HG03575 (cell line): ENCODE measurements around the gene RNF183.
"Not testable (repeated sequence)": the region's sequence is repeated elsewhere in the genome, so short reads cannot be mapped to it uniquely, and the experiment has no call there.

Experiments
- ATAC-seq: cut with Tn5 transposase; IDR thresholded peaks from one replicate; pipeline ENCODE4 v1.9.1; 2021; ENCODE audit not compliant: unreplicated experiment, insufficient number of reproducible peaks, low FRiP score; ENCODE audit errors: extremely low read depth

The RNF183 gene

GRCh38 chr9:113289091-113289490 is 14.1 kb downstream of the RNF183 start:
- no peak for ATAC-seq

DNA sequence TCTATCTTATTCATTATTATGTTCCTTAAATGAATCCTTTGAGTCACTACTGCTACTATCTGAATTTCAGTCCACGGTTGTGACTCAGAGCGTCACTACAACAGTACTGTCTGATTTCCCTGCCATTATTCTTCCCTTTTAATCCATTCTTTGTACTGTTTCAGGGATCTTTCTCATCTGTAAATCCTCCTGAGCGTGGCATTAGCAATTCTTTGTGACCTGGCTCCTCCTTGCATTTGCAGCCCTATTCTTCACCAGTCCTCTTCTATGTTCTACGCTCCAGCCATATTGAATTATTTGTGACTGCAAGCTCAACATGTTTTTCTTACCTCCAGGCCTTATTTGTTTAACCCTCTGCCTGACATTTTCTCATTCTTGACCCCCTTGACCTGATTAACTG is 21.8 kb downstream of the RNF183 start:
- no peak for ATAC-seq

DNA sequence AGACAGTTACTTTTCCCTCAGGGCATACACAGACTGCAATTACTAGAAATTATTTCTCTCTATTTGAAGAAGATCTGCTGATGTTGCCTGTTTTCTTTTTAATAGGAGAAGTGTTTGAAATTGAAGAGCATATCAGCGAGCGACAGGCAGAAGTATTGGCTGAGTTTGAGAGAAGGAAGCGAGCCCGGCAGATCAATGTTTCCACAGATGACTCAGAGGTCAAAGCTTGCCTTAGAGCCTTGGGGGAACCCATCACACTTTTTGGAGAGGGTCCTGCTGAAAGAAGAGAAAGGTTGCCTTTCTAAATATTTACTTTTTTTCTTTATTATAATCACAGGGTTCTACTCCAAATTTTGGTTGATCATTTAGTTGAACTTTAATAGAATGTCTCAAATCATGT is 24.3 kb downstream of the RNF183 start:
- ATAC-seq = no peak

- peak; percentile 97 for ATAC-seq
Observed at GRCh38 chr9:113275157-113276131, 27.7 kb downstream of the RNF183 start, which contains the start of the genes CDC26 and PRPF4. TSS of gene CDC26 (minus strand) at chr9:113275572. CDS start at chr9:113272507, 3,065 bp downstream. TSS of gene PRPF4 (plus strand) at chr9:113275658. CDS start at chr9:113275744, 86 bp downstream.

DNA sequence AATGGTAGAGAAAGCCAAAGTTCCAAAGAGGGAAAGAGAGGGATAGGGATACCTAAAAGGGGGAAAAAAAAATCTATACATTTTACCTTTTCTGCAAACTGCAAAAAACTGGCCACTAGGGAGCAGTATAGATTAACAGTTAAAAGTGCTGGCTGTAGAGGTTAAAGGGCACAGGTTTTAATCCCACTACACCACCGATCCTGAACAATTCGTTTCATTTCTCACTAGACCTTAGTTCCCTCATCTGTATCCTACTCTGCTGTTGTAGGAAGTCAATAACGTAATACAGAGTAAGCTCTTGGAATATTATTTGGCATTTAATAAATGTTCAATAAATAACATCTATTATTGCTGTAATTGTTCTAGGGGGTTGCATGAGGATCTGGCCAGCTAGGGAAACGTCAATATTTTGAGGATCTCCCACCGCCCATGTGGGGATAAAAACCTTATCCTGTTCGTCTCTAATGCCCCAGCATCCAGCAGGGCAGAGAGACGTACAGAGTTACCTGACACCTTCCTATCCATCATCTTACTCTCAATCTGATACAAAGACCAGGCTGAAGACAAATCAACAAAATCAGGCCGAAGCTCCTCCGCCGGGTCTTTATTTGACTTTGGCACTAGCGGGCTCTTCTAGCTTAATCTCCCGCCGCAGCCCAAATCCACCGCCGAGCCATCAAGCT is 28.6 kb downstream of the RNF183 start:
- no peak for ATAC-seq

DNA sequence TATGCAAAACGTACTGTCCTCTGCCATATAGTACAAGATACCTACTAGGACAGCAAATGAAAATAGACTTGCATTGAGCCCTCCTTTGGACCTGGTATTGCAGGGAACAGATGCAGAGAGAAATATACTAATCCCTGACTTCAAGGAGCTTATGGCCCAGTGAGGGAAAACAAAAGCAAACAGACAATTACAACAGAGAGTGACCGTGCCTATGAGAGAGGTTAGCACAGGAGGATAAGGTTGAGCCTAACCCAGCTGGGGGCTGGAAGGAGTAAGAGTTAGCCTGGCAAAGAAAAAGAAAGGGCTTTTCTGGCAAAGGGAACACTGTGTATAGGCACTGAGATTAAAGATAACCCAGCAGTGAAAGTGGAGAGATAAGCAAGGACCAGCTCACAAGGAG is 33.3 kb downstream of the RNF183 start:
- no peak for ATAC-seq

DNA sequence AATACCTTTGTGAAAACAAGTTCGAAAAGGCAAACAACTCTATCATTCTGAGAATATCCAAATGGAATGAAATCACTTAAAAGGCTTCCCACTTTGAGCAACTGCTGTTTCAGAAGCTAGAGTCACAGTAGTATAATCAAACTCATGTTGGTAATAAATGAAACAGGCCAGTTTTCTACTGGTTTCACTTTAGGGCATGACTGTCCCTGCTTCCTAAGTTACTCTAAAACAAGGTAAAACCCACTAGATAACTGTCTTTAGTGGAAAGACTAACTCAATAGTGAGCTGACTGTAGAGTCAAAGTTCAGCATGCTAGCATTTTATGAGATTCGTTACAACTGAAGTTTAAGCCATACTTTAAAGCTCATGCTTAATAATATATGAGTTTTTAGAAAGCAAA is 33.8 kb downstream of the RNF183 start:
- no peak for ATAC-seq

DNA sequence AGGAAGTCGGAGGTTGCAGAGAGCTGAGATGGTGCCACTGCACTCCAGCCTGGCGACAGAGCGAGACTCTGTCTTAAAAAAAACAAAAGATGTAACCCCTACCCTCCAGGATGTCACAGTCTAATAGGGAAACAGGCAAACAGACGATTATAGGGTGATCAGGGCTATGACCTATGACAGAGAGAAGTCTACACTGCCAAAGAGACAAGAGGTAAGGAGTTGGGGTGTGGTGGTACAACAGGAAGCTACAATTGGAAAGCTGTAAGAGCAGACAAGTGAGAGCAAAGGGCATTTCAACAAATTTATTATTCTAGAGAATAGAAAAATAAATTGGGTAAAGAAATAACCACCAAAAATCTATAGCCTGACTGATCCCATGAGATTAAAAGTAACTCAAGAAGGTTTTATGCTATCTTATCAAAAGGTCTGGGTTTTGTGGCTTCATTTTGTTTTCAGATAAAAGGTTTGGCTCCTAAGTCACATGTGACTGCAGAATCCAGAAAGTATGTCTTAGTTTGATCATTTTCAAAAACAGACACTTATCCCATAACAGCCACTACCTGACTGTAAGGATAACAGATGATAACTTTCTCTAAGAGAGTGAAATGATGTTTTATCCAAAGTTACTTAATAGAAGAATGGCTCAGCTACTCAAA is 35.1 kb downstream of the RNF183 start:
- no peak for ATAC-seq

GRCh38 chr9:113266174-113266573 is 37.0 kb downstream of the RNF183 start:
- no peak for ATAC-seq

GRCh38 chr9:113261917-113262671 is 41.1 kb downstream of the RNF183 start:
- no peak for ATAC-seq

DNA sequence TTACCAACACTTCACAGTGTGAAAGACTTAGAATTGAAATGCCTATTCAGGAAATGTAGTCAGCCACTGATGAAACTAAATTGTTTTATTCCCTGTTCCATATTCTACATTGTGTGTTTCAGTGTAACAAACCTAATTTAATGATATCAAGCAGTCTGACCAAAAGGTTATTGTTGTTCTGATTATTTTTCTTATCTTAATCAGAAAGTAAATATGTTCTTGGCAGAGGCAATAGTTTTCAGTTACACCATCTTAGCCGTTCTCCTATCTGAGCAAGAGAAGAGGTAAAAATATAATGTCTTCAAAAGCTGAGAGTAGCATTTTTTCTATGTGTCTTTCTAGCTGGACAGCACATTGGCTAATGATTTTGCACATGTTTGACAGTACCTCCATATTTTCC is 44.9 kb downstream of the RNF183 start:
- ATAC-seq = no peak

DNA sequence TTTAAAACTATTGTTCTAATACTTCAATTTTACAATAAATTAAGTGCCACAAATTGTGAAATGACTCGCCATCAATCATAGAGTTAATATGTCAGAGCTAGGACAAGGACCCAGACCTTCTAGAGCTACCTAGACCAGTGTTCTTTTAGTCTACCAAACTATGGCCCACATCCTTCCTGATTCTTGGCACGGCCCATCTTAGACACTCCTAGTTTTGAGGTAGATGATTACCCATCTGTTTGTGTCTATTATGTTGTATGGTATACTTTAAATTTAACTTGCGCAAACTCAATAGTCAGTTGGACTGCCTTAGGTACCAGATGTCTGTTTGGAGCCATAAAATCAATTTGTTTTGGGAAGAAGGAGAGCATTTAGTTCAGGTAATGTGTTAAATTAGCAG is 45.3 kb downstream of the RNF183 start:
- no peak for ATAC-seq

DNA sequence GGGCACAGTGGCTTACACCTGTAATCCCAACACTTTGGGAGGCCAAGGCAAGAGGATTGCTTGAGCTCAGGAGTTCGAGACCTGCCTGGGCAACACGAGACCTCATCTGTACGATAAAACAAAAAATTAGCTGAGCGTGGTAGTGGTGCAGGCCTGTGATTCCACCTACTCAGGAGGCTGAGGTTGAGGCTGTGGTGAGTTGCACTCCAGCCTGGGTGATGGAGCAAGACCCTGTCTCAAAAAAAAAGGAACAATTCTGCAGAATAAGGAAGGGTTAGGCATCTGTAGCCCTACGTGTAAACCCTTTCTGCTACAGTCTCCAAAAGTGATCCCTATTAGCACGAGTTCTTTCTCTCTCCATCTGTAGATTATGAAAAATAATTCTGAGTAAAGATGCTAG is 47.7 kb downstream of the RNF183 start:
- no peak for ATAC-seq

- ATAC-seq = no peak
Observed at GRCh38 chr9:113254991-113255390, 48.2 kb downstream of the RNF183 start.

- no peak for ATAC-seq
Observed at GRCh38 chr9:113250807-113251206, 52.4 kb downstream of the RNF183 start.

DNA sequence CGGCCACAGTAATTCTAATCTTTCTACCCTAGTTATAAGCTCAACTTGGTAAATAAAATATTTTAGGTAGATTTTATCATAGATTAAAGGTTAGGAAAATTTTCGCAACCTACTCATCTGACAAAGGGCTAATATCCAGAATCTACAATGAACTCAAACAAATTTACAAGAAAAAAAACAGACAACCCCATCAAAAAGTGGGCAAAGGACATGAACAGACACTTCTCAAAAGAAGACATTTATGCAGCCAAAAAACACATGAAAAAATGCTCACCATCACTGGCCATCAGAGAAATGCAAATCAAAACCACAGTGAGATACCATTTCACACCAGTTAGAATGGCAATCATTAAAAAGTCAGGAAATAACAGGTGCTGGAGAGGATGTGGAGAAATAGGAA is 53.5 kb downstream of the RNF183 start:
- not testable (repeated sequence) for ATAC-seq

GRCh38 chr9:113247640-113248039 is 55.5 kb downstream of the RNF183 start:
- ATAC-seq = no peak
